ENCODE results near the gene ARHGAP26.

DNA sequence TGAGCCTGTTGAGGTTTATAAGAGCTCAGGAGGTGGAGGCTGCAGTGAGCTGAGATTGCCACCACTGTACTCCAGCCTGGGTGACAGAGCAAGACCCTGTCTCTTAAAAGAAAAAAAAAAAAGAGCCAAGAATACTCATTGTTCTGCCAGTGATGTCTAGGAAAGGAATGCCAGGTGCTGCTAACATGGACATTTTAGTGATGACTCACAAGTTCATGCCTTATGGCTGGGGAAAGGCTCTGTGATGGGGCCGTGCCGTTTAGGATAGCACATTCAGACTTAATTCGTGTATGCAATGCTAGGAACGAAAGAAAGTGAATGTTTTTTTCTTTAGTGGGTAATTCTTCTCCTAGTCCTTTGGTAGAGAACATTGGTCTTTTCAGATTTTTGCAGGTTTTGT is 134.2 kb downstream of the ARHGAP26 start:
- TF ChIP-seq CTCF (optimal IDR thresholded peaks at IDR 0.05 in 1 of 3, IDR thresholded peaks at IDR 0.05 in 1 of 3, conservative IDR thresholded peaks at IDR 0.05 in 1 of 3; ENCODE audit: extremely low read depth in 1 of 3, insufficient read depth in 2 of 3, low read length in 3 of 3) (no peak), EZH2 (IDR thresholded peaks at IDR 0.05; ENCODE audit: low read length) (no peak)

Data from keratinocyte (primary cell).